Activated CD8-positive, alpha-beta memory T cell treated with anti-CD3 and anti-CD28 coated beads for 24 hours (primary cell): ENCODE data around the gene LRRK1.

Source experiments
- DNase-seq: peaks from one replicate; pipeline ENCODE4 v3.0.0-alpha.2; 2020

LRRK1 gene

DNA sequence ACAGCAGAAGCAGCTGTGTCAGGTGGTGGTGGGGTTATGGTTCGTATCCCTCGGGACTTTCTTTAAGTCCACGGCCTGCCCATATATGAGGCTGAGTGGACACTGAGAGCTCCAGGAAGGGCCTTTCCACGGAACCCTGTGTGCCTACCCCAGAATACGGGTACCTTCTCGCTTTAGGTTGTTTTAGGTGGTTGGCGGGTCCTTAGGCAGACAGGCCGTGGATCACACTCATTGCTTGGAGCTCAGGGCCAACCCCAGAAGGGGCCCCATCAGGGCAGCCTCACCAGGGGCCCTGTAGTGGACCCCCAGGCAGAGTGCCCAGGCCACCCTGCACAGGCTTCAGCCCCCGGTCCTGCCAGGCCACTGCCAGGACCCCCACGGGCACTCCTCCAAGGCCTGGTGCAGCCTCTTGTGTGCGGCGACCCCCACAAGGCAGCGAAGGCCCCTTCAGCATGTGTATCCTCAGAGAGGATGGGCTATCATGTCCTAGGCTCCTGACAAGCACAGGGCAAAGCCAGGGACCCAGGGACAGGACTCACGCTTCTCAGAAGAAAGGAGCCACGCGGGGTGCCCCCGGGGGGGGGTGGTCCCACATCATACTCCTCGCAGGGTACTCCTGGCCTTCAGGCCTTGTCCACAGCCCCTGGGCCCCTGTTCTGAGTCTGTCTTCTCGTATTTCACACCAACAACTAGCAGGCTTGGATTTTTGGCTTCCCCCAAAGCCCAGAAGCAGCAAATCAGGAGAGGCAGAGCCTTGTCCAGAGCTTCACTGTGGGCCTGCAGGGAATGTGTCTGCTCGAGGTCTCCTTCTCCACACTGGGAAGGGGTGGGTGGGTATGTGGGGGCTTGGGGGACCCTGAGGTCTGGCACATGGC is 93.4 kb downstream of the LRRK1 start:
- peak; percentile 49 for DNase-seq

GRCh38 chr15:101013201-101013550 is 94.0 kb downstream of the LRRK1 start:
- DNase-seq: peak; percentile 45

DNA sequence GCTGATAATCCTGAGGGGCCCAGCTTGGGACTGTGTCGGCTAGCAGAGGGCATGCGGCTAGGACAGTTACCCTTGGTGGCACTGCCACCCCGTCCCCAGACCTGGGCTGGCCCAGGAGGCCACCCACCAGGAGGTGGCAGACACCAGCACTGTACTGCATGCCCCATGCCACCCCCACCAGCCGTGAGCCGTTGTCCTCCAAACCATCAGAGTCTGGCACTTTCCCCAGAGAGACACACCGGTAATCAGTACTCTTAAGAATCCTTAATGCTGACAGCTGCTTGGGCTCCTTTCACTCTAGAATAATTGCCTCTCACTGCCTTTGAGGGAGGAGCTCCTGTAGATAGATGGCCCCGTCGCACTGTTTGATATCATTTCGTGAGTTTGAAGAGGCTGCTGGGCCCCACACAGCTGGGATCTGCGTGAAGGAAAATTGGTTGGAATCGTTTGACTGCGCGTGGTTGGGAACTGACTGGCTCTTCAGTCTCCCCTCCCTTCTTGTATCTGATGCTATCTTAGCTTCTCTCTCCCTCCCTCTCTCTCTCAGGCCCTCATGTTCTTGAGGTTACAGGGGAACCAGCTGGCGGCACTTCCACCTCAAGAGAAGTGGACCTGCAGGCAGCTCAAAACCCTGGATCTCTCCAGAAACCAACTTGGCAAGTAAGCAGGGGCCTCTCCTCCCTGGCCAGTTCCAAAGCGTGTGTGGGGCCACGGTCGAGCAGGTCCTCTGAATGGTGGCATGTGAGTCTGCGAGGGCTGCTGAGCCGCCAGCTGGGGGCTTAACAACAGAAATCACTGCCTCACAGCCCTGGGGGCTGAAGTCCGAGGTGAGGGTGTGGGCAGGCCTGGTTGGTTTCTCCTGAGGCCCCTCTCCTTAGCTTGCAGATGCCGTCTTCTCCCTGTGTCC is 94.9 kb downstream of the LRRK1 start:
- DNase-seq: peak; percentile 49

- peak; percentile 88 for DNase-seq
Observed at GRCh38 chr15:101014921-101015841, 96.0 kb downstream of the LRRK1 start.

GRCh38 chr15:101016581-101016980 is 97.4 kb downstream of the LRRK1 start:
- peak; percentile 51 for DNase-seq

DNA sequence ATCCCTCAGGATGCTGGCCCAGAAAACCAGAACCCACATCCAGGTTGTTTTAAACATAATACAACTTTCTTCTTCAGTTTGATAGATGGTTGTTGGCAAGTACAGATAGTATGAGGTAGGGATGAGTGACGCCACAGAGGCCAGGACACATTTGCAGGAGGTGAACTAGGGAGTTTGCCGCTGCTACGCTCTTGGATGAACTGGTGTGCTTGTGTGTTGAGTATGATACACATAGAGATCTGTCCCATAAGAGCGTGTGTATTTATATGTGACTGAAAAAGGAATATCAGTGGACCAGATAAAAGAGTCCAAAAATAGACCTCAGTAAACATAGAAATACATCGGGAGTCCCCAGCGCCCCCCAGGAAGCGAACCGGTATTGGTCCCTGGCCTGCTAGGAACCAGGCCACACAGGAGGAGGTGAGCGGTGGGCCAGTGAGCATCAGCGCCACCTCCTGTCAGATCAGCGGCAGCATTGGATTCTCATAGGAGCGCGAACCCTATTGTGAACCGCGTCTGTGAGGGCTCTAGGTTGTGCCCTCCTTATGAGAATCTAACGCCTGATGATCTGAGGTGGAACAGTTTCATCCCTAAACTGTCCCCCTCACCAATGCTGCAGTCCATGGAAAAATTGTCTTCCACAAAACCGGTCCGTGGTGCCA is 98.1 kb downstream of the LRRK1 start:
- peak; percentile 40 for DNase-seq

- no peak for DNase-seq
Observed at GRCh38 chr15:101018016-101018415, 98.9 kb downstream of the LRRK1 start.

DNA sequence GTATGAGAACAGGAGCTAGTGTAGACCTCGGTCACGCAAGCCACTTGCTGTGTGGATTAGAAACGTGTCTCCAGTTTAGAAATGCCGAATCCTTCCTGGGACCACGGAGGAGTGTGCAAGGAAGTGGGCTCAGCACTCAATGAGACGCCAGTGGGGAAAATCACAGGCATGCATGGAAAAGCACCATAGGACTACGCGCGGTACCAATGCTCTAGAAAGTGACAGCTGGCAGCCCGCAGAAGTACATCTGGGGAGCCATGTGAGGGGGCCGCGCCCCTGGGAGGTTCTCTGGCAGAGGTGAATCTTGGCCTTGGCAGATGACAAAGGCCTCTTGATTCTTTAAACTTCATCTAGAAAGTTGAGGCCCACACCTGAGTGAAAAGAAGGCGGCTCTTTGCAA is 99.3 kb downstream of the LRRK1 start:
- peak; percentile 37 for DNase-seq

DNA sequence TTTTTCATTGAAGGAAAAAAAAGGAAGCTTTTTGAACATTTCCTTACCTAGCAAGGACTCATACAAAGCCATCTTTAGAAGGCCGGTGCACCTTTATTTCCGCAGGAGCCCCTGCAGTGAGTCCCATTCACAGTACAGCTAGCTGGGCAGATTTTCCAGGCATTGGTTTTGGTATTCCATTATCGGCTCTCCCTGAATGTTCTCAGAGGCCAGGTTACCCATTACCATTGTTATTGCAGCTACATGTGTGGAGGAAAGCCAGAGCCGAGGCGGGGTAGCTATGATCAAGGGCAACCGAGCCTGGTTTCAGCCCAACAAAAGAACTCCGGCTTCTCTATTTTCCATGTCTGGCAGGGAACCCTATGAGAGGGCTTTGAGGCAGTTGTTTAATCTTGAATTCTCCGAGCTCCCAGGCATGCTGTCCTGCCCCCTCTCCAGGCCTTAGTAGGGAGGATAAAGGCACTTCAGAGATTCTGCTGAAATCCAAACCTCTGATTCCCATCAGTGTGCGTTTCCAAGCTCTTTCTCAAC is 100.3 kb downstream of the LRRK1 start:
- peak; percentile 9 for DNase-seq

DNA sequence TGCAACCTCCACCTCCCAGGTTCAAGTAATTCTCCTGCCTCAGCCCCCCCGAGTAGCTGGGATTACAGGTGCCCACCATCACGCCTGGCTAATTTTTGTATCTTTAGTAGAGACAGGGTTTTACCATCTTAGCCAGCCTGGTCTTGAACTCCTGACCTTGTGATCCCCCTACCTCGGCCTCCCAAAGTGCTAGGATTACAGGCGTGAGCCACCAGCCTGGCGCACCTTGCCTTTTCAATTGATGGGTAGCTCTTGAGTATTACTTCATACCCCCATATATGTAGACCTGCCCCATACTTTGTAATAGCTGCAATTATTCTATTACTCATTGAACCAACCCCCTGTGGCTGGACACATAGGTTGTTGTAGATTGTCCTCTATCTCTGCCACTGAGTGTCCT is 101.3 kb downstream of the LRRK1 start:
- DNase-seq: peak; percentile 4

DNA sequence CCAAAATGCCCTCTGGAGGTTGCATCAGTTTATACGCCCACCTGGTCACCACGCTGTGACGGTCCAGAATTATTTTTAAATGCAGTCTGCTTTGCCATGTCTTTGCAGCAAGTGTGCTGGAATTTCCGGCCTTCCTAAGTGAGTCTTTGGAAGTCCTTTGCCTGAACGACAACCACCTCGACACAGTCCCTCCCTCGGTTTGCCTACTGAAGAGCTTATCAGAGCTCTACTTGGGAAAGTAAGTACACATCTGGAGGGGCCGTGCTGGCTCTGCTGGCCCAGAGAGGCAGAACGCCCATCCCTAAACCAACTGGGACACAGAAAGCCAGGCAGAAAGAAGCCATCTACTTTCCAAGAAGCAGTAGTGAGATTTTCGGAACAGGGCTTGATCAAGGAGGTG is 101.8 kb downstream of the LRRK1 start:
- DNase-seq: peak; percentile 19

DNA sequence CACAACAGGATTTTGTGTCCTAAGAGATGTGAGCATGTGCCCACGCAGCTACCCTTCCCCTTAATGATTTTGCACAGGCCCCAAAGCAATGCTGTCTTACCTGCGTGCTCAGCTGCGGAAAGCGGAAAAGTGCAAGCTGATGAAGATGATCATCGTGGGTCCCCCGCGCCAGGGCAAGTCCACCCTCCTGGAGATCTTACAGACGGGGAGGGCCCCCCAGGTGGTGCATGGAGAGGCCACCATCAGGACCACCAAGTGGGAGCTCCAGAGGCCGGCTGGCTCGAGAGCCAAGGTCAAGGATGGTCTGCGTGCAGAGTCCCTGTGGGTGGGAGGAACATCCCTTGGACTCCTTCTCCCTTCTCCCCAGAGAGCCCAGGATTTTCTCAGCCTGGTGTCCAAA is 103.1 kb downstream of the LRRK1 start:
- DNase-seq: peak; percentile 33

DNA sequence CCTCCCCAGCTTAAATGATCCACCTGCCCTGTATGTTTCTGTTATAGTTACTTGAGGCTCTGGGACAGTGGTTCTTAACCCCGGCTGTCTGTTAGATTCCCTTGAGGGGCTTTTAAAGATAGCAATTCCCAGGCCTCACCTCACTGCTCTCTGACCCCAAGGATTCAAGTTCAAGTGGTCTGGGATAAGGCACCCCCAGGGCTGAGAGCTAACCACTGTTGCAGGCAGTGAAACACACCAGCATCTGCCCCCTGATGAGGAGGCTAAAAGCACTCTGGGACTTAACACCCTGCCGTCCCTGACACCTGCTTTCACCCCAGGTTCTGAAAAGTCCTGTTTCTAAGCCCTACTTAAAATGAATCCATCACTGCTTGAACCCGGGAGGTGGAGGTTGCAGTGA is 103.7 kb downstream of the LRRK1 start:
- peak; percentile 26 for DNase-seq

DNA sequence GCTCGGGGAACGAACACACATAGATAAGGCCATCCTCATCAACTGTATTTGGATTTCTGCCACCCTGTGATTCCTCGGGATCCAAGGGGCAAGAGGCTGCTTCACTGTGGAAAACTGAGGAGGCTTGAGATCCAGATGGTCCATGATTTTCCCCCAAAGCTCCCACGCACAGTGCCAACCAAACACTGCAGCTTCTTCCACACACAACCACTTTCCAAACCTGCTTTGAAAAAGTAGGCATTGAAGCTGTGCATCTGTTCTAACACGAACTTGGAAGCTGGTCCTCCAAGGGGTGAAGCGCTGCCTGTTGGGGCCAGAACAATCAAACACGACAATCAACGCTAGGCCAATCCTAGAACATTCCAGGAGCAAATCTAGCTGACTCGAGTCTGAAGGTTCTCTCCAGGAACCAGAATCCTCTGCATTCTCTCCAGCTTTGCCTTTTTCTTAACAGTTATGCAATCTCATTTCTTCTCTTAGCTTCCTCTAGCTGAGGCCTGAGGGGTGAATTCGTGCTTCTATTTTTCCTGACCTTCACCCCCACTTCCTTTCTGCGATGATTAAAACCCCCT is 104.4 kb downstream of the LRRK1 start:
- DNase-seq: peak; percentile 17

DNA sequence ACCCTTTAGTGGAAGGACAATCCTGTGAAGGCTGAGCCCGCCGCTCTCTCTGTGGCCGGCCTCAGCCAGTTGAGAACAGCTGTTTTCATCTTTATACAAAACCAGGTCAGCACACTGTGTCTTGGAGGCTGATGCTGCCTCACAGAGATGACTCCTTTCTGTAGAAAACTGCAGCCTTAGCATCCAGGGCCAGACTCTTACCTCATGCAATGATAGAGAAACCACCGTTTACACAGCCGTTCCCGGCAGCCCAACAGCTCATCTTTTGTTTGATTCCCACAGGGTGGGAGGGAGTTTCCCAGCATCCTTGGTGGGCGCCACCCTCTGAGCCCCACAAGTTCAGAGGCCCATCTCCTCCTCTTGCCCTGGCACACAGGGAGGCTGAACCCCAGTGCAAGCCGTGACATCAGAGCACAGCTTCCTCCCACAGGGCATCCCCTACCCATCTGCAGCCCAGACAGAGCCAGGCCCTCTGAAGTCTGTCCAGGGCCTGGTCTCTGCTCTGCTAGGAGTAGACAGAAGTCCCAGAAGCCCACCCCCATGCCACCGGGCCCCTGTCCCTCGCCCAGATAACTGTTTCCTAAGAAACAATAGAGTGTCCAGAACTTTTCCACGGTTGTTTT is 105.0 kb downstream of the LRRK1 start:
- DNase-seq: peak; percentile 37

DNA sequence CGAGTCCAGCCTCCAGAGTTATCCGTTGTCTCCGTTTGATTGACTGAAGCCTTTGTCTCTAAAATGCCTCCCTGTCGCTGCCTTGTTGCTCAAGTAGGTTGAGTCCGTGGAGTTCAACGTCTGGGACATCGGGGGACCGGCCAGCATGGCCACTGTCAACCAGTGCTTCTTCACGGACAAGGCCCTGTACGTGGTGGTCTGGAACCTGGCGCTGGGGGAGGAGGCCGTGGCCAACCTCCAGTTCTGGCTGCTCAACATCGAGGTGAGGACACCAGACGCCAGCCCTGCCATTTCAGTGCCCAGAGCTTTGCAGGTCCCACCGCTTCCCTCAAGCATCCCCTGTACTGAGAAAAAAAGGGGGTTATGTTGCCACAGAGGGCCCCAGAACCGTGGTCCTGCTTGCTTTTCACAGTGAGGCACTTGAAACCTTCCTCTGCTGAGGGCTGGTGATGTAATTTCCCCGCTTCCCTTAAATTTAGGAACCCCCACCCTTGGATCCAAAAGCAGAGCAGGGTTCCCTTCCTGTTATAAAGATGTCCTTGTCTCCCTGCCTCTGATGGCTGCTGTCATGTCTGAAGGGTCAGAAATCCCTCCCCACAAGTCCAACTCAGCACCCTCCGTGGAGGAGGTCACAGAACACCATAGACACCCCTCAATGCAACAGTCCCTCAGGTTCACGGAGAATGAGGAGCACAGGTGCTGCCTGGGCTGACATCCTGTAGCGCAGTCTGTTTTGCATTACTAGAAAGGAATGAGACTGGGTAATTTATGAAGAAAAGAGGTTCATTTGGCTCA is 105.7 kb downstream of the LRRK1 start:
- peak; percentile 13 for DNase-seq

GRCh38 chr15:101025501-101025885 is 106.3 kb downstream of the LRRK1 start:
- DNase-seq: peak; percentile 4

- DNase-seq: peak; percentile 26
Observed at GRCh38 chr15:101025896-101026631, 106.9 kb downstream of the LRRK1 start.

GRCh38 chr15:101026656-101027272 is 107.6 kb downstream of the LRRK1 start:
- peak; percentile 42 for DNase-seq
